HG03378 (cell line): ENCODE data around the gene C1QTNF6.
A peak's percentile ranks its signal among the peaks of the same experiment; 100 is the strongest.
"Not testable (repeated sequence)": the region's sequence is repeated elsewhere in the genome, so short reads cannot be mapped to it uniquely, and the experiment has no call there.

Experiments
- ATAC-seq: cut with Tn5 transposase; IDR thresholded peaks from one replicate; pipeline ENCODE4 v1.9.1; 2021; ENCODE audit warnings: mild to moderate bottlenecking, moderate library complexity; ENCODE audit not compliant: unreplicated experiment

C1QTNF6 gene

DNA sequence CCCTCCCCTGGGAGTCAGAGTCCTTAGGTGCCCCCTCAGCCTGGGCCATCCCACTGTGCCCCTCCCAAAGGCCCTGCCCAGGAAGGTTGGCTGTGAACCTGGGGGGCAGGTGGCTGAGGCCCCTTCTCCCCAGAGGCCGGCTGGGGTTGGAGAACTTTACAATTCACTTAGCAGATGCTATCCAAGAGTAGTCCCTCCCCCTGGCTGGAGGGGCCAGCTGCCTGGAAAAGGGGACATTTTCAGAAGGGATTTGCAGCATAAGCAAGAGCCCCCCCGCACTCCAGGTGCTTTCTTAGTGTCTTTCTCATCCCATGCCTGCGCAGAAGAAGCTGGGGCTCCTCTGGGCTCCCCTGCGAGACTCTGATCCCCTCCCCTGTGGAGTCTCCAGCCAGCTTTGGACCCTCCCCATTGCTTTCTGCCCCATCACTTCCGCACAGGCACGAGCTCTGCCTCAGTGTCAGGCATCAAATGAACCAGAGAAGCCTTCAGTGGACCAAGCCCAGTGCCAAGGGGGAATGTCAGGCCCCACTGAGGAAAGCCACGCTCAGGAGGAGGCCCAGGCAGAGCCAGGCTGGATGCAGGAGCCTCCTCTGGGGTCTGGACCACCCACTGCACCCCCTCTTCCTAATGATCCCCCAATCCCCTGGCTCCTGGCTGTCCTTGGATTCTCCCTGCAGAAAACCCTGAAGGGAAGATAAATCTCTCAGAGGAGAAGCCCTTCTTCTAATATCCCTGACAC, 20.5 kb upstream of the C1QTNF6 start:
- ATAC-seq: no peak

DNA sequence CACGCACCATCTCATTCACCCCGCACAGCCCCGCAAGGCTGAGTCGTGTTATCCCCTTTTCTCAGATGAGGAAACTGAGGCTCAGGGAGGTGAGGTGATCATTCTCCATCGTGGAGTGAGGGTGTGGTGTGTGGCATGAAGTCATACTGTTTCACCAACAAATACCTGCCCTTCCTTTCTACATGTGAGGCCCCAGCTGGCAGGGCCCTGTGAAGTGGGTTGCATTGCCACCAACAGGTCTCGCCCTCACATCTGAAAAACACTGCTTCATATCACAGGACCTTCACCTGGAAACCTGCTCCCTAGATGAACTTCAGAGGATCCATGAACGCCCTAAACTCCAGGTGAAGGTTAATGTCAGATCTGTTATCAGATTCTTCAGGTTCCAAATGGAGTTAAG, 19.9 kb upstream of the C1QTNF6 start:
- no peak for ATAC-seq

DNA sequence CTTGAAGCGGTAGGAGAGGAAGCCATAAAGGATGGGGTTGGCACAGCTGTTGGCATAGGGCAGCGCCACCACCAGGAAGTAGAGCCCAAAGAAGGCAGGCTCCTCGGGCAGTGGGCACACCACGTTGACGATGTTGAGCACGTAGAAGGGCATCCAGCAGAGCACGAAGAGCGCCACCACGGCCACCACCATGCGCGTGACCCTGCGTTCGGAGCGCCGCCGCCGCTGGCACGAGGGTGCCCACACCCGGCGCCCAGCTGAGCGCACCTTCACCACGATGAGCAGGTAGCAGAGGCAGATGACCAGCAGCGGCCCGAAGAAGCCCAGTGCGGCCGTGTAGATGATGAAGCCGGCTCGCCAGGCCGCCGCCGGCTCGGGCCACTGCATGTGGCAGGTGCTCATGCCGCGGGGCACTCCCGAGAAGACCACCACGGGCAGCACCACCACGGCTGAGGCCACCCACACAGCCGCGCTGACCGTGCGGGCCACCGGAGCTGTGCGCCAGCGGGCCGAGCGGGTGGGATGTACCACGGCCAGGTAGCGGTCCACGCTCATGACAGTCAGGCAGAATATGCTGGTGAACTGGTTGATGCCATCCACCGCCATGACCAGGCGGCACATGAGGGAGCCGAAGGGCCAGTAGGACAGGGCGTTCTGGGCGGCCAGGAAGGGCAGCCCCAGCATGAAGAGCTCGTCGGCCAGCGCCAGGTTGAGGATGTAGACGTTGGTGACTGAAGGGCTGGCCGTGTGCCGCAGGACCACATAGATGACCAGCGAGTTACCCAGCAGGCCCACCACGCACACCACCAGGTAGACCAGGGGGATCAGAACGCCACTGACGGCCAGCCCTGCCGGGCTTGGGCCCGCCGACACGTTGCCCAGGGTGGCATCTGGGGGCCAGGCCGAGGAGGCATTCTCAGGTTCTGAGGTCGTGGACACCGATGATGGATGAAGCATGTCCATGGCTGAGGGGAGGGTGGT, 19.1 kb upstream of the C1QTNF6 start:
- ATAC-seq: no peak

DNA sequence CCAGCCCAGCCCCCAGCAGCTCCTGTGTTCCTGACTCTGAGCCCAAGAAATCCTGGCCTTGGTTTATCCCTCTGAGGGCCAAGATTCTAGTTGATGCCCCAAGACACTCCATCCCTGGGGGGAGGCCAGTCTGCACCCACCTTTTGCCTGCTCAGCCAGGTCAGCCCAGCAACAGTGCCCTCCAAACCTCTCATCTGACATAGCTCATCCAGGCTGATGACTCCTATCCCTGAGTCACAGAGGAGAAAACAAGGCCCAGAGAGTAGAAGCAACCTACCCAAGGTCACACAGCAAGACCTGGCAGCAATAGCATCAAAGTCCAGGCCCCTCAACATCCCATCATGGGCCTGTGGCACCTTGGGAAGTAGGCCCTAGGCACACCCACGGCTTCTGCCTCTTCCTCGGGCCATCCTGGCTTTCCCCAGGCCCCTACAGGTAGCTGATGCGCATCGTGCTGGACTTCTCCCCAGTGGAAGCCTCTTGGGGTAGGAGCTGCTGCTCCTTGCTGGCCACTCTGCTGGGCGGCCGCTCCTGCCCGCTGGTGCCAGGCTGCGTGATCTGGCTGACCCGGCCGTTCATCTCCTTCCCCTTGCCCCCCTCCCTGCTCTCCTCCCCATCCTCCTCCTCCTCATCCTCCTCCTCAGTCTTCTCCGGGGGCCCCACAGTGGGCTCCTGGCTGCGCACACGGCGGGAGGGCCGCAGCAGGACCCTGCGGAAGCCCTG, 18.2 kb upstream of the C1QTNF6 start:
- ATAC-seq: no peak

DNA sequence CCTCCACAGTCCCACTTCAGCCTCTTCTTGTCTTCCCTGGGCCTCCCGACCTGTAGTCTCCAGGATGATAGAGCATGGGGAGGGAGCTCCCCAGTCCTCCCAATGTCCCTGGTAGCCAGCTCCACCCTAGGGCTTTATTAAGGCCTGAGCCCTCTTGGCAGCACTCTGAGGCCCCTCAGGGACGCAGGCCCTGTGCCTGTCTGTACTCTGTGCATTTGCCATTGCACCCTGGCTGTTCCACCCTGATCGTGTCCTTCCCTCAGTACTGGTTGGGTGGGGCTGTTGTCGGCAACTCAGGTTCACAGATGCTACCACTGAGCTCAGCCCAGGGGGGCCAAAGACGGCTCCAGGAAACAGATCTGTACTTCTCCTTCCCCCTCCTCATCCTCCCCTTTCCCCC, 17.0 kb upstream of the C1QTNF6 start:
- no peak for ATAC-seq

DNA sequence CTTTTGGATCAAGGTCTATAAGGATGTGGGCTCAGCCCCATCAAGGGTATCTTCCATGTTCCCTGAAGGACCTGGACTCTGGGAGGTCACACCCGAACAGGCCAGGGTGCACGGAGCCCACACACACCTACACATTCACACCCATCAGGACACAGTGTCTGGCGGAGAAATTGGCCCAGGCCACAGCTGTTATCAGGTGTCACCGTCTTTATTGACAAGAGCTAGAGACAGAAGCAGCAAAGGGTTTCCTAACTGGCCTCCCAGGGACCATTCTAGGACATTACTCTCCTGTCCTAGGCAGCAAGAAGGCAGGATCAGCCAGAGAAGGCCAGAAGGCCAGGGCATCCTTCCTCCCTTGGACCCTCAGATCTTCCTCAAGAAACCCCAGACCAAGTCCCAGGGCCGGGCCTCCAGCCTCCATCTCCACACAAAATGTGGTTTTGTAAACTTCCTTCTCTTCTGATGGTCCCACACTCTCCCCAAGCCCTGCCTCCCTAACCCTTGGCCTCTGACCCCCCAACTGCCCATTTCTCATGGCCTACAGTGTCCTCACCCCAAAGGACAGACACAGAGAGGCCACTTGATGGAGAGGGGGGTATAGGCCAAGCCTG, 16.1 kb upstream of the C1QTNF6 start:
- no peak for ATAC-seq

DNA sequence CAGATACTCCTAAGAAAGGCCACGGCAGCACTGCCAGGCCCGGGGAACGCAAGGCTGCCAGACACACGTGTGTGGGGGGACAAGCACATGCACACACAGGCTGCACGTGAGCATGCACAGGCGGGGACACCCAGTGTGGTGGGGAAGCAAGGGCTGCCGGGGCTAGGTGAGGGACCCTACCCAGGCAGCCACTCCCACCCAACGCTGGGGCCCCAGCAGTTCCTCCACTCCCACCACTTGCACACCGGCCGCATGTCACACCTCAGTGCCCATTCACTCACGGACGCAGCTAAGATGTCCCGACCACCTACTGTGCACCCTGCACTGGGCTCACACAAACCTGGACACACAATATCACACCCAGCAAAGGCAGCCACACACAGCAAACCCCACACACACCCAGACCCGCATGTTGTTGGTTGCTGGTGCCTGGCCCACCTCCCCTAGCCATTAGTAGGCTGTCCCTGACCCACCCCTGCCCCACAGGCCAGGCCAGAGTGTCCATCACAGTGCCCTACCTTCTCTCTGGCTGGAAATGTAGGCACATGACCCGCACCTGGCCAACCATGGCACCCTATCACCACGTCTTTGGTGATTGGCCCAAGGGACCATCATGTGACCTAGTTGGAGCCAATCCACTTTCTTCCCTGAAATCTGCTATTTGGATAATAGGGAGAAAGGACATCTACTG, 15.5 kb upstream of the C1QTNF6 start:
- ATAC-seq: no peak

DNA sequence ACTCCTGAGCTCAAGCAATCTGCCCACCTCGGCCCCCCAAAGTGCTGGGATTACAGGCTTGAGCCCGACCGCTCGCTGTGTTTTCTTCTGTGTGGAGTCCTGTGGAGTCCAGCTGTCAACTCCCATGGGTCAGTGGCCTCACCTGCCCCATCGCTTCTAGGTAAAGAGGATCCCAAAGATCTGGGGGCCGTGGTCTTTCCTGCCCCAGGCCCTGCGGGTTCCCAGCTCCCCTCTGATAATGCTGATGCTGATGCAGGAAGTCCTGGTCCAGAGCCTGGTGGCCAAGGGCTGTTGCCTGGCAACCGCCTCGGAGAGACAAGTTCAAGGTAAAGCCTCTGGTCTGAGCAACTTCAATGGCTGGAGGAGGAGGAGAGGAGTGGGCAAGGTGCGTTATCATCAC, 14.7 kb upstream of the C1QTNF6 start:
- ATAC-seq: no peak

DNA sequence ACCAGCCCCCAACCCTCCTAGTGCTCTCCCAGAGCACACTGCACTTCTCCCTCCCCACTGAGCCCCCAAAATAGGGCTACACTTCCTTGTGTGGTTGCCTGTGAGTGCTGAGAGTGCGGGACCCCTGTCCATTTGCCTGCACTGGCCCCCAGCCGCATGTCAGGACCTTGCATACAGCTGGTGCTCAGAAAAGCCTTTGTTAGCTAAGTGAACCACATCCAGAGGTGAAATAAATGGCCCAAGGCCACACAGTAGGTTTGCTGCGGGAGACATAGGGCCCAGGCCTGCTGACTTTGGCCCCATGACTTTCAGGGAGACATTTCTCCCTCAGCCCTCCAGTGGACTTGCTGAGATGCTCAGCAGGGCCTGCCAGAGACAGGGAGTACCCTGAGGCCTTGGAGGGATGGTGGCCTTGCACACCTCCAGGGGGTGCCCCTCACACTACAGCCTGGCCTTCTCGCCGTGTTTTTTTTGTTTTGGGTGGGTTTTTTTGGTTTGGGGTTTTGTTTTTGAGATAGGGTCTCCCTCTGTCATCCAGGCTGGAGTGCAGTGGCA, 14.0 kb upstream of the C1QTNF6 start:
- no peak for ATAC-seq

DNA sequence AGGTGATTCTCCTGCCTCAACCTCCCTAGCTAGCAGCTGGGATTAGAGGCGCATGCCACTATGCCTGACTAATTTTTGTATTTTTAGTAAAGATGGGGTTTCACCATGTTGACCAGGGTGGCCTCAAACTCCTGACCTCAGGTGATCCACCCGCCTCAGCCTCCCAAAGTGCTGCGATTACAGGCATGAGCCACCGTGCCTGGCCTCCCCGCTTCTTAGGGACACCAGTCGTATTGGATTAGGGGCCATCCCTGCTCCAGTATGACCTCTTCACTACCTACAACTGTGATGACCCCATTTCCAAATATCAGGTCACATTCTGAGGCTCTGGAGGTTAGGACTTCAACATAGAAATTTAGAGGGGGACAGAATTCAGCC, 13.4 kb upstream of the C1QTNF6 start:
- ATAC-seq: not testable (repeated sequence)

DNA sequence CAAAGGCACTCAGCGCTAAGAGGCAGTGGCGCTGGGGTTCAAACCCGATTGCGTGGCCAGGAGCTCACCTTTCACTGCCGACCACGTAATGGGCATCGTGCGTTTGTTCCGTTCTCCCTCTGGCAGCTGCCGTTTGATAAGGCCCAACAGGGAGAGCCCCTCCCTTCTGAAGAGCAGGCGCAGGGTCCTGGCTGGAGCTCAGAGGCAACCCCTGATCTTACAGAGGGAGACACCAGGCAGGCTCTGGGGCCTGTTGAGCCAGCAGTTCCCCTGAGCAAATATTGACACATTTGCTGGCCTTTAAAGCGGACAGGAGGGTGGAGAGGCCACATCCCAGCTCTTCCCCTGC, 11.7 kb upstream of the C1QTNF6 start:
- ATAC-seq: peak; percentile 3

DNA sequence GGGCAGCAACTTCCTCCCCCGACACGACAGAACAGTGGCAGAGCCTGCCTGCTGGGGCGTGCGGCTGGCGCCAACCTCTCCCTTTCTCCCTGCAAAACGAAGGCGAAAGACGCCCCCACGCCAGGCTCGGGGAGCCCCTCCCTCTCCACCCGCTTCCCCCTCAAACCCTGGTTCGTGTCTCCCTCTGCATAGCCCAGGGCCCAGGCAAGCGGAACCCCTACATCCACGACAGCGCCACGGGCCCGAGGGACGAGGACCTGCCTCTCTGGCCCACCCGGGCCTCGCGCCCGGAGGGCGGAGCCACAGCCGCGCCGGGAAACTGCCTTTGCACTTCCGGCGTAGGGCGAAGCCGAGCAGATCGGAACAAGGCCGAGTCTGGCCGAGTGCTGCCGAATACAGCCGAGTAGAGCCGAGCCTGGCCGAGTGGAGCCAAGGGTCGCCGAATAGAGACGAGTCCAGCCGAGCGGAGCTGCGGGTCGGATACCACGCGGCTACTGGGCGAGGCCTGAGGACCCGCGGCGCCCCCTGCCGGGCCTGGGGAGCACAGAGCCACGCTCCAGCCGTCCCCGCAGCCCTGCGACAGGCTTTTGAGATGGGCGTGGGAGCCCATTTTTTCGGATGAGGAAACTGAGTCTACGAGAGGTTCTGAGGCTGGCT, 11.2 kb upstream of the C1QTNF6 start:
- peak; percentile 77 for ATAC-seq

DNA sequence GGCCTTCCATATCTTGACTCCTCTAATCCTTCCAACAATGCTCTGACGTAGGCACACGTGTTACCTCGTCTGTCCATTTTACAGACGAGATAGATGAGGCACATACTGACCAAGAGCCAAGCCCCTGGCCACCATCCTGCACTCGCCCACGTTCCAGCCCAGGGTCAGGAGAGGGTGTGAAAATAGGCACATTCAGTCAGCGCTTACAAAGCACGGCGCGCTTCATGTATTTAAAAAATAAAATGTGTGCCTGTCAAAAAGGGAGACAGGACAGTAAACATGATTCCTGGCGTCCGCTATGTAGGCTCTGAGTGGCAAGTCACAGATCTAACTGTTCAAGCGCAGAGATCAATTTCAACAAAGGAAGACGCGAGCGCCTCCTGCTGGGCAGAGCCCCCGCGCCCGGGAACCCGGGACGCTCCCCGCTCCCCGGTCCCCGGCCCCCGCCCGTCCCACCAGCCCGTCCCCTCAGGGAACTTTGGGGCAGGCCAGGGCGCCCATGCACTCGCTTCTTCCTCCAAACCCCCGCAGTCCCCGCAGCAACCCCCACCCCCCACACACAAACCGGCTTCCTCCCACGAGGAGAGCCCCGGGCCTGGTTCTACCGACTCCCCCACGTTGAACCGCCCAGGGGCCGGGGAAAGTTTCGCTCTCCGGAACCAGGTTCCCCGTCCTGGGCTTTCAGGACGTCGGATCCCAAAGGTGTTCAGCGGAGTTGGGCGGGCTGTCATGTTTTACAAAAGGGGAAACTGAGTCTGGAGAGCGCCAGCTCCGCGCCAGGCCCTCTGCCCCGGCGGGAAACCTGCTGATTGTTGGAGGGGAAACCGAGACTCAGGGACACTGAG, 10.4 kb upstream of the C1QTNF6 start:
- ATAC-seq: no peak

DNA sequence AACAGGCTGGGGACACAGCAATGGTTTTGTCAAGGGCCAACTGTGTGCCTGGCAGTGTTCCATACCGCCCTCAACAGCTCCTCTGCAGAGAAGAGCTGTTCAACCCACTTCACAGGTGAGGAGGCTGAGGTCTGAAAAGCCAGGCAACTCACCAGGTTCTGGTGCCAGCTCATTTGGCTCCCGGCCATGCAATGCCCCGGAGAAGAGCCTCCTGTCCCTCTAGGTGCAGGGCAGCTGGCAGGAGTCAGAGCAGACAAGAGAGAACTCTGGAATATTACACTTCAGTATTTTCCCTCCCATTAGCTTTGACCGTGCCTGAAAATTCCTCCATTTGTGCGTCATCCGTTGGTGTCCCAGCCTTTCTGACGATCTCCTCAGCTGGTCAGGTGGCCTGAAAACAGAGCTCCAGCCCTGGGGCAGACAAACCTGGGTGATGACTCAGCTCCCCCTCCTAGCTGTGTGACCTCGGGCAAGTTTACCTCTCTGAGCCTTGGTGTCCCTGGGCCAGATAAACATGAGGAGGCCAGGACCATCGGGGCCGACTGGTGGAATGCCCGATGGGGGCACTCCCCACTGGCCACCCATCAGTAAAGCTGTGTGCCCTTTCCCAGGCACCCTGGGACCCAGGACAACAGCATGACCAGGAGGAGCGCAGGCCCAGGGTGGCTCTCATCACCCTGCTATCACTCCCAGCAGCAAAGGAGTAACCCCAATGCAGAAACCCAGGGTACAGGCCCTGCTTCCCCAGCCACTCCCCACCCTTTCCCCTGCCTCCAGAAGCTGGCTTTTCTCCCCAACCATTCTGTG, 9.6 kb upstream of the C1QTNF6 start:
- ATAC-seq: no peak

DNA sequence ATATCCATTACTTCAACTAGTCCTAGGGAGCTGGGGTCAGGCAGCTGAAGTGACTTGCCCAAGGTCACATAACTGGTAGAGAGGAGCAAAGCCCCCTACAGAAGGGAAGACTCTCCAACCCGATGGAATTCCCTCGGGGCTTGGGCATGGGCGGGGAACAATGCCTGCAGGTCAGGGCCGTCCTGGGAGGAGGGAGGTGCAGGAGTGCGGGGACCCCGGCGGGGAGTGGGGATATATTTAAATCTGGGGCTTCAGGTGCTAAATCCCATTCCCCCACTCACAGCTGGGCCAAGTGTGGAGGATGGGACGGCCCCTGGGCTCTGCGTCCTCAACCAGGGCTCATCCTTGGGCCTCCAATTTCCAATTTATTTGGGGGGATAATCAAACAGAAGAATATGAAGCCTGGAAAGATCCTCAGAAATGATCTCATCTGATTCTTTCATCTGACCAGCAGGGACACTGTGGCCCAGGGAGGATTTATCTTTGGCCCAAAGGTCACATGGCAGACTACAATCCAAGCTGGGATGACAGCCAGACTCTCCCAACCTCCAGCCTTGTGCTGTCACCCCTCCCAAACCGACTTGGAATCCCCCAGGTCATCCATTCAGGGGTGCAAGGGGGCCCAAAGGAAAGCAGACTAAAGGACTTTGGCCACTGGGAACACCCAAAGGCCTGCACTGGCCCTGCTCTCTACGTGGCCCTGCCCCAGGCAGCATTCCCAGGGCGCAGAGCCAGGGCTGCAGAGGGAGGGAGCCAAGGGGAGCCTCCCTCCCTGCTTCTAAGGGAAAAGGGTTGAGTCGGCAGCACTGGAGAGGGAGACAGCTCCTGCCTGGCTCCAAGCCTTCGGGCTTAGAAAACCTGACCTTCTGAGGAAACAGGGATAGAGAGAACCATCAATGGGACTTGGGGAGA, 8.7 kb upstream of the C1QTNF6 start:
- ATAC-seq: no peak

DNA sequence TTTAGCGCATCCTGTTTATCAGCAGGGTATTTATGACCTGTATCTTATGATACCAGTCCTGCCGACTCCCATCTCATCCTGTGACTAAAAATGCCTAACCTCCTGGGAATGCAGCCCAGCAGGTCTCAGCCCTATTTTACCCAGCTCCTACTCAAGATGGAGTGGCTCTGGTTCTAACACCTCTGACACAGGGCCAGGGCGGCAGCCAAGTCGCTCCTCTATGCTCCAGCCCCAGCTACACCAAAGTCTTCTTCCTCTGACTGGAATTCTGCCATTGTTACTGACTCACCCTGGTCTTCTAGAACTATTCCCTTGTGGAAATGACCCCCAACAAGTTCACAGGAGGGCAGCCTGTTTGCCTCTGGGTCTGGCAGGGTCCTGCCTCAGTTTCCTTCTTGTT, 7.9 kb upstream of the C1QTNF6 start:
- ATAC-seq: no peak

DNA sequence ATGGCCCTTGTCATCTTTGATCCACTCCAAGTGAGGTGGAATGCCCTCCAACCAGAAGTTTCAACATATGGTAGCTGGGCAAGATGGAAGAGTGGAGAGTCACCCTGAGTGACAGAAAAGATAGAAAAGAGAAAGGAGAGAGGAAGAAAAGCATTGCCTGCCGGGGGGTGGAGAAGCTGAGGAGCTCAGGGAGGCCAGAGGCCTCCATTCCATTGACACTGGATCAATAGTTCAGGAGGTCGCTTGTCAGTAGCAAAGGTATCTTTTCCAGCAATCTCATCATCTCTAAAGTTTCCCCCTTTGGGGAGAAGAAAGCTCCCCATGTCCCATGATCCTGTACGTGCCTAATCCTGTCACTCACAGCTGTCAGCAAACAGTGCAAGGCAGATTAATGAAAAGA, 6.7 kb upstream of the C1QTNF6 start:
- ATAC-seq: no peak
